Coronary artery (tissue), 2 donors: ENCODE data around the gene NTPCR.
"Not testable (repeated sequence)": the region's sequence is repeated elsewhere in the genome, so short reads cannot be mapped to it uniquely, and the experiment has no call there.

ENCODE experiments used
- DNase-seq: peaks from one replicate; pipeline ENCODE4 v3.0.0-alpha.2; 2017; ENCODE audit warnings: low spot score
- H3K27ac ChIP-seq, 2 donors: fragments of 200-600 bp; sonication (generic); one replicate each; pipeline ENCODE4 v1.5.1; 2016 to 2019
- H3K4me3 ChIP-seq: fragments of 200-600 bp; sonication (generic); 2 replicates; pipeline ENCODE4 v1.5.1; 2016; ENCODE audit warnings: mild to moderate bottlenecking, moderate library complexity
- TF ChIP-seq, protein P1 (sequence below): fragments of 200-600 bp; sonication (generic); IDR thresholded peaks from one replicate; pipeline ENCODE4 v1.5.1; 2019; ENCODE audit warnings: antibody characterized with exemption

Gene NTPCR

GRCh38 chr1:232992227-232992626 is 41.8 kb downstream of the NTPCR start:
- TF ChIP-seq, protein P1, sequence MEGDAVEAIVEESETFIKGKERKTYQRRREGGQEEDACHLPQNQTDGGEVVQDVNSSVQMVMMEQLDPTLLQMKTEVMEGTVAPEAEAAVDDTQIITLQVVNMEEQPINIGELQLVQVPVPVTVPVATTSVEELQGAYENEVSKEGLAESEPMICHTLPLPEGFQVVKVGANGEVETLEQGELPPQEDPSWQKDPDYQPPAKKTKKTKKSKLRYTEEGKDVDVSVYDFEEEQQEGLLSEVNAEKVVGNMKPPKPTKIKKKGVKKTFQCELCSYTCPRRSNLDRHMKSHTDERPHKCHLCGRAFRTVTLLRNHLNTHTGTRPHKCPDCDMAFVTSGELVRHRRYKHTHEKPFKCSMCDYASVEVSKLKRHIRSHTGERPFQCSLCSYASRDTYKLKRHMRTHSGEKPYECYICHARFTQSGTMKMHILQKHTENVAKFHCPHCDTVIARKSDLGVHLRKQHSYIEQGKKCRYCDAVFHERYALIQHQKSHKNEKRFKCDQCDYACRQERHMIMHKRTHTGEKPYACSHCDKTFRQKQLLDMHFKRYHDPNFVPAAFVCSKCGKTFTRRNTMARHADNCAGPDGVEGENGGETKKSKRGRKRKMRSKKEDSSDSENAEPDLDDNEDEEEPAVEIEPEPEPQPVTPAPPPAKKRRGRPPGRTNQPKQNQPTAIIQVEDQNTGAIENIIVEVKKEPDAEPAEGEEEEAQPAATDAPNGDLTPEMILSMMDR = no peak
- H3K27ac ChIP-seq = no peak overlapping the region
- H3K4me3 ChIP-seq = no peak overlapping the region
- no peak for DNase-seq

- Histone ChIP-seq H3K4me3 (no peak overlapping the region), H3K27ac (no peak overlapping the region)
- TF ChIP-seq, protein P1 = no peak
- no peak for DNase-seq
Measured at GRCh38 chr1:232993555-232993954, 43.1 kb downstream of the NTPCR start.

DNA sequence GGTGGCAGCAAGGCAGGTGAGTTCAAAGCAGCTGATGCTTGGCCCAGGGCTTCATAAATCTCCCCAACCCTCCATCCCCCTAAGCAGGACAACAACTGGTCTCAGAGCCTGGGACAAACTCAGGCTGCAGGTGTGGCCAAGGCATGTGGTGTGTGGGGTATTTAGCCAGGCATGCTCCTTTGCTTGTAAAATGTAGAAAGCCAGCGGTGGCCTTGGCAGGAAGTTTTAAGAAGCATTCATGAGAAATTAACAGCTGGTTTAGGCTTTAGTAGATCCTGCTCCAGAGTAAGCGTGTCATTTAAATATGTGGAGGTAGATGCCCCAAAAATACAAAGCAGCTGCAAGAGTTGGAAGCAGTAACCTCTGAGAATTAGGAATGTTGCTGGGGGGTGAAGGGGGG is 44.8 kb downstream of the NTPCR start:
- no peak for DNase-seq
- TF ChIP-seq, protein P1 = no peak
- Histone ChIP-seq H3K4me3 (no peak overlapping the region), H3K27ac (no peak overlapping the region)

DNA sequence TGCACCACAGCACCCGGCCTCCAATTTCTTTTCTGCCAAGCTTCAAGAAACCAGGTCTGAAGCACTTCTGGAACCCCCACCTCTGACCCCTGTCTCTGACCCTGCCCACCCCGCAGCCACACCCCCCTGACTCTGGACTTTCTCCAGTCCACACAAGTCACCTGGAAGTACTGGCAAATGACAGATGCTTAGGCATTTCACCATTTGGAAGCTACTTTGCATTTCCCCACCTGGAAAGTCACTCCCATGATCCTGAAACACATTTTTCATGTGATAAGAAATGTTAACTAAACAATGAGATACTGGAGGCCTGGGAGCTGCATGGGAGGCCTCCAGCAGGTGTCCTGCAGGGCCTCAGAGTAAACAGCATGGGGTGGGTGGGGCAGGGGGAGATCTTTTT is 45.7 kb downstream of the NTPCR start:
- no peak for DNase-seq

GRCh38 chr1:232998138-232998537 is 47.7 kb downstream of the NTPCR start:
- Histone ChIP-seq H3K4me3 (no peak overlapping the region), H3K27ac (no peak overlapping the region)
- DNase-seq = no peak
- TF ChIP-seq, protein P1 = no peak

More for the DNA sequence above, 45.7 kb downstream of the NTPCR start:
- no peak overlapping the region for H3K4me3 ChIP-seq
- TF ChIP-seq, protein P1 = no peak
- no peak overlapping the region for H3K27ac ChIP-seq

GRCh38 chr1:232998646-232999045 is 48.2 kb downstream of the NTPCR start:
- Histone ChIP-seq H3K4me3 (no peak overlapping the region), H3K27ac (no peak overlapping the region)
- DNase-seq = no peak
- TF ChIP-seq, protein P1 = no peak

GRCh38 chr1:232999956-233000625 is 49.7 kb downstream of the NTPCR start:
- no peak for DNase-seq
- Histone ChIP-seq H3K27ac (no peak overlapping the region), H3K4me3 (no peak overlapping the region)
- TF ChIP-seq, protein P1 = no peak

DNA sequence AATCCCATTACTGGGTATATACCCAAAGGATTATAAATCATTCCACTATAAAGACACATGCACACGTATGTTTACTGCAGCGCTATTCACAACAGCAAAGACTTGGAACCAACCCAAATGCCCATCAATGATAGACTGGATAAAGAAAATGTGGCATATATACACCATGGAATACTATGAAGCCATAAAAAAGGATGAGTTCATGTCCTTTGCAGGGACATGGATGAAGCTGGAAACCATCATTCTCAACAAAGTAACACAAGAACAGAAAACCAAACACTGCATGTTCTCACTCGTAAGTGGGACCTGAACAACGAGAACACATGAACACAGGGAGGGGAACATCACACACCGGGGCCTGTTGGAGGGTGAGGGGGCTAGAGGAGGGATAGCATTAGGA is 53.2 kb downstream of the NTPCR start:
- not testable (repeated sequence) for H3K27ac ChIP-seq

More for the DNA sequence above, 53.2 kb downstream of the NTPCR start:
- not testable (repeated sequence) for H3K4me3 ChIP-seq, DNase-seq
